Measurements from ENCODE around the gene CLCF1.
"Not testable (repeated sequence)": the region's sequence is repeated elsewhere in the genome, so short reads cannot be mapped to it uniquely, and the experiment has no call there.

Gene CLCF1

DNA sequence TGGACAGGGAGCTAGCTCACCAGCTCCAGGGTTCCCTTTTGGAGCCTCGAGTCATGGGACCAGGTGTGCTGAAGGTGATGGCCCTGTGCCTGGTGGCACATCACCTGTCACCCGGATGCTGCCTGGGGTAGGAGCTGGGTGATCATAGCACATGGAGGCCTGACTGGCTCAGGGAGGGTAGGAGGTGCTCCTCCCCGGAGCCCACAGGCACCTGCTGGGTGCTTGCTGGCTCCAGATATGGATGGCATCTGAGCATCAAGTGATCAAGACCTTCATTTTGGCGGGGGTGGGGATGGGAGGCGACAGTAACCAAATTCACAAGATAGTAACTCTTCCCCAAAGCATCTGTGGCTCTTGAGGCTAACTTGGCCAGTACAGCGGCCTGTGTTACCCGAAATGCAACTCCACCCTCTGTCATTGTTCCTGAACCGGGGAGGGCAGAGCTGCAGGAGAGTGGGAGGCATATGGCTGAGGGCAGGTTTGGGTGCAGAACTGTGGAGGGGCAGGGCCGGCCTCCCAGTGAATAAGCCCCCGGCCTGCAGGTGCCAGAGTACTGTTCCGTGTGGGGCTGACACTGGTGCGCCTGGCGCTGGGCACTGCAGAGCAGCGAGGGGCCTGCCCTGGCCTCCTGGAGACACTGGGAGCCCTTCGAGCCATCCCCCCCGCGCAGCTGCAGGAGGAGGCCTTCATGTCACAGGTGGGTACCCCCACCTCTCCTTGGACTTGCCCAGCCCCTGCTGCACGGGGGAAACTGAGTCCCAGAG is 35.2 kb upstream of the CLCF1 start:
- peak; percentile 53 for DNase-seq

DNA sequence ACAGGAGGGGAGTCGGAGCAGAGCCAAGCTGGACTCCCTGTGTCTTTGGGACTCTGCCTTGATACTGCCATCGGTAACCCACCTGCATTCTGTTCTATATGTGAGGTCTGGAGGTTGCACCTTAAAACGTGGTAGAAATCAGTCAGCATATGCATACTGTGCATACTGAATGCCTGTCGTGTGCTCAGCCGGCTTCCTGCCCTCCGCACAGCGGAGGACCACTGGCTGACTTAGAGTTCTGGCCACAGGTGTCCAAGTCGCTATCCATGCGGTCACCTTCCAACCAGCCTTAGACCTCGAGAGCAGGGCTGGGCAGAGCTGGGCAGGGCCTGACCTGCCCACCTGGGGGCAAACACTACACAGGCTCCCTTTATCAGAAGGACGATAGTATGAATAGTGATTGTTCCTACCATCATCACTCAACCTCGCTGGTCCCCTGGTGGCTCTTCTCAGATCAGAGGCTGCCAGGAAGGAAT is 34.3 kb upstream of the CLCF1 start:
- DNase-seq: no peak

DNA sequence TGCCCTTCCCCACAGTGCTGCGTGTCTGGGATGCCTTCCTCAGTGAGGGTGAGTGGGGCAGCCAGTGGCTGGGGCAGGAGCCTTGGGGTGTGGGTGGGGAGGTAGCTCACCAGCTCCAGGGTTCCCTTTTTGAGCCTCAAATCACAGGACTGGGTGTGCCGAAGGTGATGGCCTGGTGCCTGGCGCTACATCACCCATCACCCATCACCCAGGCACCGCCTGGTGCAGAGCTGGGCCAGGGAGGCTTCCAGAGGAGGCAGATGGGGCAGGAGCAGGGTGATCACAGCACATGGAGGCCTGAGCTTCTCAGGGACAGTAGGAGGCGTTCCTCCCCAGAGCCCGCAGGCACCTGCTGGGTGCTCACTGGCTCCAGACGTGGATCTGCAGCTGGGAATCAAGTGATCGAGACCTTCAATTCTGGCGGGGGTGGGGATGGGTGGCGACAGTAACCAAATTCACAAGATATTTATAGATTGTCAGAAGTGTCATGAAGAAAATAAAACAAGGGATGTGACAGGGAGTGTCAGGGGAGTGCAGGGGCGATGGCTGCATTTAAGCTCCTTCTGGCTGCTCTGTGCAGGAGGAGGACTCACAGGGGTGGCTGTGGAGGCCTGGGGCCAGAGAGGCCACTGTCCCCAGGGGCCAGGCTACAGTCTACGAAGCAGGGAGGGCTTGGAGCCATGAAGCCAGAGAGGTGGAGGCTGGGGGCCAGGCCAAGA is 33.7 kb upstream of the CLCF1 start:
- peak; percentile 54 for DNase-seq

DNA sequence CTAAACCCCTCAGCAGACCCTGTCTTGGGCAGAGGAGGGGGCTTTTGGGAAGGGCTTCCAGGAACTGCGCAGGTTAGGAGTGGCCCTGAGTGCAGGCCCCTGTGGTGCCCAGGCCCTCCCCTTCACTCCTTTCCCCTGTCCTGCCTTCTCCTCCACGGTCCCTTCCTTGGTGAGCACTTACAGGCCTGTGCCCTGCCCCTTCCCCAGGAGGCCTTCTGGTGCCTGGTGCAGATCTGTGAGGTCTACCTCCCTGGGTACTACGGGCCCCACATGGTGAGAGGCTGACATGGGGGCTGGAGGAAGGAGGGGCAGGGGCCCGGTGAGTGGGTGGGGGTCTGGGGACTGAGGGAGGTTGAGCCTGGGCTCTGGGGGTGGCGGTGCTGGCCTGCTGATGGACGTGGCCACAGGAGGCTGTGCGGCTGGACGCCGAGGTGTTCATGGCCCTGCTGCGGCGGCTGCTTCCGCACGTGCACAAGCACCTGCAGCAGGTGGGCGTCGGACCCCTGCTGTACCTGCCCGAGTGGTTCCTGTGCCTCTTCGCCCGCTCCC is 33.1 kb upstream of the CLCF1 start:
- DNase-seq: no peak

DNA sequence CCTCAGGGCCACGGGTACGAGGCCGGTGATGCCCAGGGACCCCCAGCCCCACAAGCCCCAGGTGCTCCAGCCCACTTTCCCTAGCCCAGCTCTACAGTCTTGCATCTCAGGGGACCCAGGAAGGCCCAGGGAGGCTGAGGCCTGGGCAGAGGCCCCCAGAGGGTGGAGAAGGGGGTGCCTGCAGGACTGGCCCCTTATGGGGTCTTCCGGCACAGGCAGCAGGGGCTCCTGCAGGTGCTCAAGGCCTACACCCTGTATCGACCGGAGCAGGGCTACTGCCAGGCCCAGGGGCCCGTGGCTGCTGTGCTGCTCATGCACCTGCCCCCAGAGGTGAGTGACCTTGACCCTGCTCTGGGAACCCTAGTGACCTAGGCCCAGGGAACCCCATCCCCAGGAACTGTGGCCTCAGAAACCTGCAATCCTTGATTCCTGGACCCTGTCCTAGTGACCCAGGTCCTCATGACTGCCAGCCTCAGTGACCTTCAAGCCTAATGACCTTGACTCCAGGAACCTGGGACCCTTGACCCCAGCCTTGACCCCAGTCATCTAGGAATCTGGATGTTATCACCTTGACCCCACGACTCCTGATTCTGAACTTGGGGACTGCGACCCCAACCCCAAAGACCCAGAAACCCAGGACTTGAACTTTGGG is 32.4 kb upstream of the CLCF1 start:
- no peak for DNase-seq

- peak; percentile 51 for DNase-seq
Observed at GRCh38 chr11:67405196-67405567, 31.8 kb upstream of the CLCF1 start.

DNA sequence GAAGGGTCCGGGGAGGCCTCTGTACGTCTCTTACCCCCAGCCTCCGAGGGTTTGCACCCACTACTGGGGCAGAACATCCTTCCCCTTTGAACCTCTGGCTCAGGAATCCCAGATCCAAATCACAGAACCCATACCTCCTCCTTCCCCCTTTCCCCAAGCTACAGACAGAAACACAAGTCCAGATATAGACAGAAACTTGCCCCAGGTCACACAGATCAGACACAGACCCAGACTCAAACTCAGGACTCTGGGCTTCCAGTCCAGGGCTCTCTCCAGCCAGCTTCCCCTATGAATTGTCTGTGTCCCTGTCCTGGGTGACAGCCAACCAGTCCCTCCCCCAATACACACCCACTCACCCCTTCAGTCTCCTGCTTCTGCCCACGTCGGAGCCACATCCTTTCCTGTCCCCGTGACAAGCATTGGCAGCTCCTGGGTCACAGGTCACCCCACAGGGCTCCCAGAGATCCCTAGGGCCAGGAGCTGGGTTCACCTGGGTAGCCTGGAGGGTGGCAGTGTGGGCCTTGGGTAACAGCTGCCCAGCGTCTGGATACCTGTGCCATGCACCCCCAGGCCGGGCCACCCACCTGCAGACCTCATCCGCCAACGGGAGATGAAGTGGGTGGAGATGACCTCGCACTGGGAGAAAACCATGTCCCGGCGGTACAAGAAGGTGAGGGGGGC is 31.3 kb upstream of the CLCF1 start:
- peak; percentile 76 for DNase-seq

DNA sequence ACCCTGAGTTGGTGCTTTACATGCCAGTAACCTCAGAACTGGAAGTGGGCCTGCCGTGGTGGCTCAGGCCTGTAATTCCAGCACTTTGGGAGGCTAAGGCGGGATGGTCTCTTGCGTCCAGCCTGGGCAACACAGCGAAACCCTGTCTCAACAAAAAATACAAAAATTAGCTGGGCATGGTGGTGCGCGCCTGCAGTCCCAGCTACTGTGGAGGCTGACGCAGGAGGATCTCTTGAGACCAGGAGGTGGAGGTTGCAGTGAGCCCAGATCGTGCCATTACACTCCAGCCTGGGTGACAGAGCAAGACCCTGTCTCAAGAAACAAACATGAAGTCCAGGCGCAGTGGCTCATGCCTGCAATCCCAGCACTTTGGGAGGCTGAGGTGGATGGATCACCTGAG is 29.7 kb upstream of the CLCF1 start:
- DNase-seq: not testable (repeated sequence)

DNA sequence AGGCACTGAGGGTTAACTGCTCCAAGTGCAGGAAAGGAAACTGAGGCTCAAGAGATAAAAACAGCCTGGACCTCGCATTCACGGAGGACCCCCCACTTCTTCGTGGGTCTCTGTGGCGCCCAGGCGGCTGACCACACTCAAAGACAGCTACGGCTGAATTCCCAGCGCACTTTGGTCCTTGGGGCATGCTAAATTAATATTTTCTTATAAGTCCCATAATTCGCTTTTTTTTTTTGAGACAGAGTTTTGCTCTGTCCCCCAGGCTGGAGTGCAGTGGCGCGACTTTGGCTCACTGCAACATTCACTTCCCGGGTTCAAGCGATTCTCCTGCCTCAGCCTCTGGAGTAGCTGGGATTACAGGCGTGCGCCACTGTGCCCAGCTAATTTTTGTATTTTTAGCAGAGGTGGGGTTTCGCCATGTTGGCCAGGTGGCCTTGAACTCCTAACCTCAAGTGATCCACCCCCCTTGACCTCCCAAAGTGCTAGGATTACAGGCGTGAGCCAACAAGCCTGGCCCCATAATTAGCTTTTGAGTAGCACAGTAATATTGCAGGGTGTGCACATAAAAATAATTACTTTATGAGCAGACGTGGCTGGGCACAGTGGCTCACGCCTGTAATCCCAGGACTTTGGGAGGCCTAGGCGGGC is 28.9 kb upstream of the CLCF1 start:
- DNase-seq: not testable (repeated sequence)

DNA sequence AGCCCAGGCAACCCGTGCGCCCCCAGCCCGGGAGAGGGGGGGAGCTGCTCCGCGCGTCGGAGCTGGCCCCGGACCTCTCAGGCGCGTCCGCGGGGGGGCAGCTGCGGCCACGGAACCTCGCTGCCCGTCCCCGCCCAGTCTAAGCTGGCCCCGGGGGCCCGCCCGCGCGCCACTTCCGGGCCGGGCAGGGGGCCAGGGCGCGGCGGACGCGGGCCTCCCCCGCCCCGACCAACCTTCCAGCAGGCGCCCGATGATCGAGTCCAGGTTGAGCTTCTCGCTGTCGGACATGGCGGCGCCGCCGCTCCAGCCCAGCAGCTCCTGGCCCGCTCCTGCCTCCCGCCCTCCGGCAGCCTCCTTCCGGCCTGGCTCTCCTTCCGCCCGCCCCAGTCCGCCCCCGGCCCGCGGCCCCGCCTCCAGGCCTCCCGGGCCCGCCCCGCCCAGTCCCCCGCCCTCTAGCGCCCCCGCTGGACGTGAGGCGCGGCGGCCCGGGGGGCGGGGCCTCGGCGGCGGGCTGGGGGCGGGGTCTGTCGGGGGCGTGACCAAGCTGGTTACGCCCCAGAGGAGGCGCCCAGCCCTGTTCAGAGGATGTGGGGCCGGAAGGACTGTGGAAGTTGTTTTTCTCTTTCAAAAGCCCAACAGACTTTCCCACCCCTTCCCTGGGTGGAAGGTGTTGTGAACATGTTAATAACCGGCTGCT is 28.2 kb upstream of the CLCF1 start, which contains the start of gene PPP1CA:
Gene PPP1CA (minus strand): TSS at position 364 of the 697 bp plus-strand sequence. CDS start 76 bp downstream, at position 288.
- DNase-seq: peak; percentile 91

DNA sequence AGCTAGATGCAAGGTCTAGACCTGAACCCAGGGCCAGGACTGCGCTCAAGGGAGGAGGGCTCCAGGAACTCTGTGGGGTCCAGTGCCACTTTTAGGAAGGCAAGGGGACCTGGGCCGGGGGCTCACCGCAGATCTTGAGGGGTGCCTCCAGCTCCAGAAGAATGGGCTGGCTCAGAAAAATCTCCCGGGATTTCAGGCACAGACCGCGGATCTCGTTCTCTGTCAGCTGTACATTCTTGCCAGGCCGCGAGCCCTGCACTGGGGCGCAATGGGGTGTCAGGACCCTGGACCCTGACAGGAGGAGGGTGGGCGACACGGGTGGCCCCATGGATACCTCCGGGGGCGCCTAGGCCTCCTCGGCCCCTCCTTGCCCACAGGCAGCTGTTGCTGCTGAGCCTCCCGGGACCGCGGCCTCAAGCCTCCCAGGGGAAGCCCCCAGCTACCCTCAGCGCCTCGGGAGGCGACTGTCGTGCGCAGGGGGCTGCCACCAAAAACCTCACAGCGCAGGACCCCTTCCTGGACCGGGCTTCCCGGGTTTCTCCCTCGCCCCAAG is 27.6 kb upstream of the CLCF1 start:
- DNase-seq: no peak

GRCh38 chr11:67400251-67400941 is 27.0 kb upstream of the CLCF1 start:
- no peak for DNase-seq

GRCh38 chr11:67398661-67399563 is 25.5 kb upstream of the CLCF1 start:
- no peak for DNase-seq

- DNase-seq: no peak
Observed at GRCh38 chr11:67397986-67398660, 24.7 kb upstream of the CLCF1 start.

DNA sequence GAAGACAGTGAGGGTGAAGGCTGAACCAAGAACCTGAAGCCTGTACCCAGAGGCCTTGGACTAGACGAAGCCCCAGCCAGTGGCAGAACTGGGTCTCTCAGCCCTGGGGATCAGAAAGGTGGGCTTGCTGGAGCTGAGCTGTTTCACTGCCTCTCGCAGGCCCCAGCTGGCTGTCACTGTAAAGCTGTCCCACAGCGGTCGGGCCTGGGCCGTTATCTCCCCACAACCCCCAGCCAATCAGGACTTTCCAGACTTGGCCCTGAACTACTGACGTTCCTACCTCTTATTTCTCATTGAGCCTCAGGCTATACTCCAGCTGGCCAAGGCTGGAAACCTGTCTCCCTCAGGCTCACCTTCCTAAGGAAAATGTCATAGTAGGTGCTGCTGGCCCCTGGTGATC is 24.1 kb upstream of the CLCF1 start:
- DNase-seq: no peak

DNA sequence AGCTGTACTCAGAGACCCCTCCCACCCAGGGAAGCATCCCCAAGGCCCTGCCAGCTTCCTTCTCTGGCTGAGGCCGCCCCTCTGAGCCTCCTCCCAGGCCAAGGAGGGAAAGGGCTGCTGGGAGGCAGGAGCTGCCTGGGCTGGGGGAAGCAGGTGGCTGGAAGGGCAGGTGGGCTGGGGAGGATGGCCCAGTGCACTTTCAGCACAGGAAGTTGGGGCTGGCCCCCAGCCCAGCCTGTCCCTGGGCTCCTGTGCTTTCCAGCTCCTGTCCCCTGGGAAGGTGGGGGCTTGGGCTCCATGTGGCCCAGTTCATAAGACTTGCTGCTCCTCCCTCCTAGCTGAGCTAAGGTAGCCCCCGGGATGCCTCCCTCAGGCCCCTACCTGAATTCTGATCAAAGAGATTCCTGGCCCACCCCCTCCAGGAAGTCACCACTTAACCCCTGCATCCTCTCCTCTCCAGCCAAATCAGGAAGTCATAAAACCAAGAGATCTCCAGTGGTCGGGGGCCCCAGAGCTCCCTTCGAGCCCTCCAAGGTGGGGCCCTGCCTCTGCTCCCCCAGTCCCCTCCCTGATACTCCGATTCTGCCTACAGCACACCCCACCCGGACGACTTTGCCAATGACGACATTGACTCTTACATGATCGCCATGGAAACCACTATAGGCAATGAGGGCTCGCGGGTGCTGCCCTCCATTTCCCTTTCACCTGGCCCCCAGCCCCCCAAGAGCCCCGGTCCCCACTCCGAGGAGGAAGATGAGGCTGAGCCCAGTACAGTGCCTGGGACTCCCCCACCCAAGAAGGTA is 23.4 kb upstream of the CLCF1 start:
- DNase-seq: no peak

DNA sequence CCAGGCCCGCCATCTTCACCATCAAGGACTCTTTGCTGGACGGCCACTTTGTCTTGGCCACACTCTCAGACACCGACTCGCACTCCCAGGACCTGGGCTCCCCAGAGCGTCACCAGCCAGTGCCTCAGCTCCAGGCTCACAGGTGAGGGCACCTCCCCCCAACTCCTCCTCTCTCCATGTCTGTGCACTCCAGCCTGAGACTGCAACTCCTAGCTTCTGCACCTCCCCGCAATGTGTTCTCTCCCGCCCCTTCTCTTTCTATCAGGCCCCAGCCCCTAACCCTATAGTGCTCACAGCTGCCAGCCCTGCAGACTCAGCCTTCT is 22.8 kb upstream of the CLCF1 start:
- no peak for DNase-seq

All from CD4-positive, alpha-beta T cell treated with Interleukin-6 for 4 hours (primary cell).